RKO (cell line): ENCODE data around the gene DLGAP1.

Experiments
- DNase-seq: peaks from one replicate; pipeline ENCODE4 v3.0.0-alpha.2; 2016; ENCODE audit warnings: low spot score

Gene DLGAP1

GRCh38 chr18:4157352-4157751, 297.8 kb downstream of the DLGAP1 start:
- DNase-seq: no peak

GRCh38 chr18:4146797-4147196, 308.3 kb downstream of the DLGAP1 start:
- DNase-seq: no peak

DNA sequence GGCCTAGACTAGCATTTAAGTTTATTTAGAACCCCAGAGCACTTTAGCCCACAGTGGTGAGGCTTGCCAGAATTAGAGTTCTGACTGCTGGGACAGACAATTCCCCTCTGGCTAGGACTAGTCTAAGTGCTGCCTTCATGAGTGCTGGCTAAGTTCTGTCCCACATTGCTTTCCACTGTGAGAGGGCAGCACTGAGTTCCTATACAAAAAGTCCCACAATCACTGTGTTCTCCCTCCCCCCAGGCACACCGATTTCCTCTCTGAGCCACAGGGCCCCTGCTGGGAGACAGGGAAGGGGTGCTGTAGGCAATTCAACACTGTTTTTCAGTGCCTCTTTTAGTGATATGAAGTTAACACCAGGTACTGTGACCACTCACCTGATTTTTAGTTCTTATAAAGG, 310.9 kb downstream of the DLGAP1 start:
- no peak for DNase-seq

DNA sequence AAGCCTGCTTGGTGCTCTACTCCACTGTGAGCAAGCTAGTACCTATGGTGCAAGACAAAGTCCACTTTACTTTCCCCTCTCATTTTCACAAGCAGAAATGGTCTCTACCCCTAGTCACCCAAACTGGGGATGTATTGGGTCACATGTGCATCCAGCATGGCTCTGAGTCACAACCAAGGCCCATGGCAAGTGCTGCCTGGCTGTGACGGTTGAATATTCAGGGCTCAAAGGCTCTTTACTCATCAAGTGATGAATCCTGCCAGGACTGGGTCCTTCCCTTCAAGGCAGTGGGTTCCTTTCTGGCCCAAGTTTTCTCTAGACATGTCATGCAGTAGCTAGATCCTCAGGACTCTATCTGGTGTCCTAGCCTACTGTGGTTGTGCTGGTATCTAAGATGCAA, 311.5 kb downstream of the DLGAP1 start:
- peak; percentile 1 for DNase-seq

DNA sequence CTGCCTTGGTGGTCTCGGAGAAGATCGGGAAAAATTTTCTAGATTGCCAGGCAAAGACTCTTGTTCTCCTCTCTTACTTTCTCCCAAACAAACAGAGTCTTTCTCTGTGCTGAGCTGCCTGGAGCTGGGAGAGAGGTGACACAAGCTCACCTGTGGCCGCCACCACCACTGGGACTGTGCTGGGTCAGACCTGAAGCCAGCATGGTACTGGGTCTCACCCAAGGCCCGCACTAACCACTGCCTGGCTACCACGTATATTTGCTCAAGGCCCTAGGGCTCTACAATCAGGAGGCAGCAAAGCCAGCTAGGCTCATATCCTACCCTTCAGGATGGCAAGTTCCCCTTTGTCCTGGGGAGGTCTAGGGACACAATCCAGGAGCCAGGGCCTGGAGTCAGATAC, 312.2 kb downstream of the DLGAP1 start:
- DNase-seq: no peak

DNA sequence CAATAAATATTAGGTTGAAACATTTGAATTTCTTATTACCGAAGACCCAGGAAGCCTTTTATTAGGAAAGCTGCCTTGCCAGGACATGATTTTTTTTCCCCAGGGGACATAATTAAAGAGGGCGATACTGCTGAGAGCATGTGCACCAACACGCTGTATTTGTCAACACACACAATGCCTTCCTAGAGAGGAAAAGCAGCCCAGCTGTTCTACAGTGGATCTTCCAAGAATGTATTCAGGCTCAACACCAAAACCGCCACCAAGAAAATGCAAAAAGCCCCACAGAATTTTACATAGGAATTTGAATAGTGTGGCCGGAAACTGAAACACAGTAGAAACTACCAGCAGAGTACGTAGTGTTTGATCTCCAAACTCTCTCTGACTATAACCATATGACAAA, 320.4 kb downstream of the DLGAP1 start:
- no peak for DNase-seq

- peak; percentile 7 for DNase-seq
Measured at GRCh38 chr18:4130734-4131719, 324.1 kb downstream of the DLGAP1 start.

GRCh38 chr18:4126939-4127338, 328.2 kb downstream of the DLGAP1 start:
- DNase-seq: no peak

DNA sequence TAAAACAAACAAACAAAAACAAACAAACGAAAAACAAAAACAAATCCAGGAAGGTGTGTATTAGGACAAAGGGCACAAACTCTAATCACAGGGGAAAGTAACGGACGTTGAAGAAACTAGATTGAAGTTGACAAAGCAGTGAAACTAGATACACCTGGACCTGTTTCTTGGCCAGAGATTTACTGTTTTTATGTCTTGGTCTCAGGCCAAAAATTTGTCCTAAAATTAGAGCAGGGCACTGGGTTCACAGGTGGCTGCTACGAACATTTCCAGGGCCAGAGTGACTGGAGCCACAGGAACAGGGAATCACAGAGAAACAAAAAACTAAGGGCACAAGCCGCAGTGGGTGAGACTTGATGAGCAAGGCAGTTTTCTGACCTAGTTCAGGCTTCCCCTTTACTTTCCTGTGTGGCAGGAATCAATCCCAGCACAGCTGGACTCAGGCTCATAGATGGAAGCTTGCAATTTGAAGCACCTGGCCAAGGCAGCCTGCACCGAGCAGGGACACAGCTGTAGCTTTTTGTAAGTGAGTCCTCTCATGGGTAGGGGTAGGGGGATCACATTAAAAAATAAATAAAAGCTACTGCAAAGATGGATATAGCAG, 329.4 kb downstream of the DLGAP1 start:
- no peak for DNase-seq

GRCh38 chr18:4125224-4125623, 329.9 kb downstream of the DLGAP1 start:
- no peak for DNase-seq

- no peak for DNase-seq
Measured at GRCh38 chr18:4119813-4120212, 335.3 kb downstream of the DLGAP1 start.

GRCh38 chr18:4119127-4119648, 335.9 kb downstream of the DLGAP1 start:
- no peak for DNase-seq

- DNase-seq: no peak
Measured at GRCh38 chr18:4108016-4108415, 347.1 kb downstream of the DLGAP1 start.

DNA sequence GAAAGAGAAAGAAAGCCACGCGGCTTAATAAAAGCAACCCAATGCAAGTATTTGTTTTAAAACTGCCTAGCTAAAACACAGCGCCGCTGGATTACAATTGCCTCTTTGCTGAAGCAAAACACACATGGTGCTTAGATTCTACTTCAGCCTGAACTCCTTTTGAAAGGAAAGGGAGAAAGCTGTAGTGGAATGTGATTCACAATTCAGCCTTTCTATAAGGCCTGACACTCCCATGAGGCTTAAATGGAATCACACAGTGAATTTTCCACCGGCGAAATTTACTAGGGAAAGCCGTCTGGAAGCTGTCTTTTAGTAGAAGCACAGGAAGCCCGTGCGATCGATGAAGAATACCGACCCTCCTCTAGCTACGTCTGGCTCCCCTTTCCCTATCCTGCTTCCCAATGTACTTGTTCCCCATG, 348.0 kb downstream of the DLGAP1 start:
- DNase-seq: no peak

DNA sequence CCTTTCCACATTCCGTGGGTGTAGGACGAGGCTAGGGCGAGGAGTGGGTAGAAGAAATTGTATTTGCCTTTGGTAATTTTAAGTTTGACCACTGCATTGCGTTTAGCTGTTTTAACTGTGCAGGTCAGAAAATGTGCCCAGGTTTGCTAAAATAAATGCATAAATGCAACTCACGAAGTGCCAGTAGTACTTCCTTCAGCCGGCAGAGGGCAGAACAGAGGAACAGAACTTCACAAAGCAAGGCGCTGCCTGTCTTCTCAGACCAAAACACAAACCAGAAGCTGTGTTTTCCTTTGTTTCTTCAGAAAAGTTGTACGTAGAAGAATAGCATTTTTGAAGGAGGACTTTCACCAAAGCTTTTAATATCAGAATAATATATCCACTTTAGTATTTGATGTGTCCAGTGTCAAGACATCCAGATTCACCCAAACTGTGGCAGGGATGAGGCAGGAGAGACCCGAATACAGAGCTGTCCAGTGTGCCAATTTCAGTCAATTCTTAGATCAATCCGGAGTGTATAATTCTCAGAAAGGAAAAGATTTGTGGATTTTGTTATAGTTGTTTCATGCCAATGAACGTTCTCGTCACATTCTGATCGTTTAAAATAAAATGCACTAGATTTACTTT, 348.6 kb downstream of the DLGAP1 start:
- DNase-seq: peak; percentile 44

DNA sequence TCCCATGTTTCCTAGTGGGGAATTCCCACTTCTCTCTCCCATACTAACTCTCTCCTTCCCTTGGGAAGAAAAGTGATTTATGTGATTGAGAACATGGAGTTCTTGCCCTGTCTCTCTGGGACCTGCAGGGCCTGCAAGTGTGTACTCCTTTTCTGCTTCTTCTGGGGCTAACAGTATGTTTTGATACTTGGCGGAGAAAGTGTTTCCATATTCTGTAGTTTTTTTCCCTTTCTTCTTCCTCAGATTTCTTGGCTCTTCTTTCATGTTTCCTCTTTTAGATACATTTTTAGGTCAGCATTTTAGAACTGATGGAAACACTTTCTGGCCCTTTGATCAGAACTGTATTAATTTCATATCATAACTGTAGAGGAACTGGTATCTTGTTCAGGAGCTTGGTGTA, 352.2 kb downstream of the DLGAP1 start:
- no peak for DNase-seq

GRCh38 chr18:4101009-4101408, 354.1 kb downstream of the DLGAP1 start:
- DNase-seq: no peak

GRCh38 chr18:4096486-4096885, 358.6 kb downstream of the DLGAP1 start:
- no peak for DNase-seq

- DNase-seq: no peak
Measured at GRCh38 chr18:4093676-4094075, 361.4 kb downstream of the DLGAP1 start.

- DNase-seq: no peak
Measured at GRCh38 chr18:4084382-4084900, 370.7 kb downstream of the DLGAP1 start.

GRCh38 chr18:4078246-4078645, 376.9 kb downstream of the DLGAP1 start:
- DNase-seq: no peak

GRCh38 chr18:4077721-4078120, 377.4 kb downstream of the DLGAP1 start:
- no peak for DNase-seq
